ENCODE results near the gene SELENOS. TPM values are rescaled to one million over a fixed set of nuclear protein-coding genes. Genes with fewer than 3 reads are reported as not detected.
A peak's percentile ranks its signal among the peaks of the same experiment; 100 is the strongest.

SELENOS gene
- total and polyA plus RNA-seq, 9 of the 15 experiments (the other 6 are each of a cell fraction or from before 2014, with no cell fraction given), result 24.9 to 57.4 (median 47.9) TPM

- TF ChIP-seq, protein P1, sequence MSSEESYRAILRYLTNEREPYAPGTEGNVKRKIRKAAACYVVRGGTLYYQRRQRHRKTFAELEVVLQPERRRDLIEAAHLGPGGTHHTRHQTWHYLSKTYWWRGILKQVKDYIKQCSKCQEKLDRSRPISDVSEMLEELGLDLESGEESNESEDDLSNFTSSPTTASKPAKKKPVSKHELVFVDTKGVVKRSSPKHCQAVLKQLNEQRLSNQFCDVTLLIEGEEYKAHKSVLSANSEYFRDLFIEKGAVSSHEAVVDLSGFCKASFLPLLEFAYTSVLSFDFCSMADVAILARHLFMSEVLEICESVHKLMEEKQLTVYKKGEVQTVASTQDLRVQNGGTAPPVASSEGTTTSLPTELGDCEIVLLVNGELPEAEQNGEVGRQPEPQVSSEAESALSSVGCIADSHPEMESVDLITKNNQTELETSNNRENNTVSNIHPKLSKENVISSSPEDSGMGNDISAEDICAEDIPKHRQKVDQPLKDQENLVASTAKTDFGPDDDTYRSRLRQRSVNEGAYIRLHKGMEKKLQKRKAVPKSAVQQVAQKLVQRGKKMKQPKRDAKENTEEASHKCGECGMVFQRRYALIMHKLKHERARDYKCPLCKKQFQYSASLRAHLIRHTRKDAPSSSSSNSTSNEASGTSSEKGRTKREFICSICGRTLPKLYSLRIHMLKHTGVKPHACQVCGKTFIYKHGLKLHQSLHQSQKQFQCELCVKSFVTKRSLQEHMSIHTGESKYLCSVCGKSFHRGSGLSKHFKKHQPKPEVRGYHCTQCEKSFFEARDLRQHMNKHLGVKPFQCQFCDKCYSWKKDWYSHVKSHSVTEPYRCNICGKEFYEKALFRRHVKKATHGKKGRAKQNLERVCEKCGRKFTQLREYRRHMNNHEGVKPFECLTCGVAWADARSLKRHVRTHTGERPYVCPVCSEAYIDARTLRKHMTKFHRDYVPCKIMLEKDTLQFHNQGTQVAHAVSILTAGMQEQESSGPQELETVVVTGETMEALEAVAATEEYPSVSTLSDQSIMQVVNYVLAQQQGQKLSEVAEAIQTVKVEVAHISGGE (CRISPR knock-in tag; IDR thresholded peaks at IDR 0.05), result peak in 1 of 3 experiments; percentile 3; a peak in 1 of 6 replicates
- TF ChIP-seq NFYB (IDR thresholded peaks at IDR 0.05; ENCODE audit: extremely low read depth, insufficient read length), result peak; percentile 41
- TF ChIP-seq MCM5 (IDR thresholded peaks at IDR 0.05; ENCODE audit: low read depth), result no peak
- peak; percentile 98 for TF ChIP-seq MTA3 (IDR thresholded peaks at IDR 0.05; ENCODE audit: borderline replicate concordance)
- TF ChIP-seq, protein P2, sequence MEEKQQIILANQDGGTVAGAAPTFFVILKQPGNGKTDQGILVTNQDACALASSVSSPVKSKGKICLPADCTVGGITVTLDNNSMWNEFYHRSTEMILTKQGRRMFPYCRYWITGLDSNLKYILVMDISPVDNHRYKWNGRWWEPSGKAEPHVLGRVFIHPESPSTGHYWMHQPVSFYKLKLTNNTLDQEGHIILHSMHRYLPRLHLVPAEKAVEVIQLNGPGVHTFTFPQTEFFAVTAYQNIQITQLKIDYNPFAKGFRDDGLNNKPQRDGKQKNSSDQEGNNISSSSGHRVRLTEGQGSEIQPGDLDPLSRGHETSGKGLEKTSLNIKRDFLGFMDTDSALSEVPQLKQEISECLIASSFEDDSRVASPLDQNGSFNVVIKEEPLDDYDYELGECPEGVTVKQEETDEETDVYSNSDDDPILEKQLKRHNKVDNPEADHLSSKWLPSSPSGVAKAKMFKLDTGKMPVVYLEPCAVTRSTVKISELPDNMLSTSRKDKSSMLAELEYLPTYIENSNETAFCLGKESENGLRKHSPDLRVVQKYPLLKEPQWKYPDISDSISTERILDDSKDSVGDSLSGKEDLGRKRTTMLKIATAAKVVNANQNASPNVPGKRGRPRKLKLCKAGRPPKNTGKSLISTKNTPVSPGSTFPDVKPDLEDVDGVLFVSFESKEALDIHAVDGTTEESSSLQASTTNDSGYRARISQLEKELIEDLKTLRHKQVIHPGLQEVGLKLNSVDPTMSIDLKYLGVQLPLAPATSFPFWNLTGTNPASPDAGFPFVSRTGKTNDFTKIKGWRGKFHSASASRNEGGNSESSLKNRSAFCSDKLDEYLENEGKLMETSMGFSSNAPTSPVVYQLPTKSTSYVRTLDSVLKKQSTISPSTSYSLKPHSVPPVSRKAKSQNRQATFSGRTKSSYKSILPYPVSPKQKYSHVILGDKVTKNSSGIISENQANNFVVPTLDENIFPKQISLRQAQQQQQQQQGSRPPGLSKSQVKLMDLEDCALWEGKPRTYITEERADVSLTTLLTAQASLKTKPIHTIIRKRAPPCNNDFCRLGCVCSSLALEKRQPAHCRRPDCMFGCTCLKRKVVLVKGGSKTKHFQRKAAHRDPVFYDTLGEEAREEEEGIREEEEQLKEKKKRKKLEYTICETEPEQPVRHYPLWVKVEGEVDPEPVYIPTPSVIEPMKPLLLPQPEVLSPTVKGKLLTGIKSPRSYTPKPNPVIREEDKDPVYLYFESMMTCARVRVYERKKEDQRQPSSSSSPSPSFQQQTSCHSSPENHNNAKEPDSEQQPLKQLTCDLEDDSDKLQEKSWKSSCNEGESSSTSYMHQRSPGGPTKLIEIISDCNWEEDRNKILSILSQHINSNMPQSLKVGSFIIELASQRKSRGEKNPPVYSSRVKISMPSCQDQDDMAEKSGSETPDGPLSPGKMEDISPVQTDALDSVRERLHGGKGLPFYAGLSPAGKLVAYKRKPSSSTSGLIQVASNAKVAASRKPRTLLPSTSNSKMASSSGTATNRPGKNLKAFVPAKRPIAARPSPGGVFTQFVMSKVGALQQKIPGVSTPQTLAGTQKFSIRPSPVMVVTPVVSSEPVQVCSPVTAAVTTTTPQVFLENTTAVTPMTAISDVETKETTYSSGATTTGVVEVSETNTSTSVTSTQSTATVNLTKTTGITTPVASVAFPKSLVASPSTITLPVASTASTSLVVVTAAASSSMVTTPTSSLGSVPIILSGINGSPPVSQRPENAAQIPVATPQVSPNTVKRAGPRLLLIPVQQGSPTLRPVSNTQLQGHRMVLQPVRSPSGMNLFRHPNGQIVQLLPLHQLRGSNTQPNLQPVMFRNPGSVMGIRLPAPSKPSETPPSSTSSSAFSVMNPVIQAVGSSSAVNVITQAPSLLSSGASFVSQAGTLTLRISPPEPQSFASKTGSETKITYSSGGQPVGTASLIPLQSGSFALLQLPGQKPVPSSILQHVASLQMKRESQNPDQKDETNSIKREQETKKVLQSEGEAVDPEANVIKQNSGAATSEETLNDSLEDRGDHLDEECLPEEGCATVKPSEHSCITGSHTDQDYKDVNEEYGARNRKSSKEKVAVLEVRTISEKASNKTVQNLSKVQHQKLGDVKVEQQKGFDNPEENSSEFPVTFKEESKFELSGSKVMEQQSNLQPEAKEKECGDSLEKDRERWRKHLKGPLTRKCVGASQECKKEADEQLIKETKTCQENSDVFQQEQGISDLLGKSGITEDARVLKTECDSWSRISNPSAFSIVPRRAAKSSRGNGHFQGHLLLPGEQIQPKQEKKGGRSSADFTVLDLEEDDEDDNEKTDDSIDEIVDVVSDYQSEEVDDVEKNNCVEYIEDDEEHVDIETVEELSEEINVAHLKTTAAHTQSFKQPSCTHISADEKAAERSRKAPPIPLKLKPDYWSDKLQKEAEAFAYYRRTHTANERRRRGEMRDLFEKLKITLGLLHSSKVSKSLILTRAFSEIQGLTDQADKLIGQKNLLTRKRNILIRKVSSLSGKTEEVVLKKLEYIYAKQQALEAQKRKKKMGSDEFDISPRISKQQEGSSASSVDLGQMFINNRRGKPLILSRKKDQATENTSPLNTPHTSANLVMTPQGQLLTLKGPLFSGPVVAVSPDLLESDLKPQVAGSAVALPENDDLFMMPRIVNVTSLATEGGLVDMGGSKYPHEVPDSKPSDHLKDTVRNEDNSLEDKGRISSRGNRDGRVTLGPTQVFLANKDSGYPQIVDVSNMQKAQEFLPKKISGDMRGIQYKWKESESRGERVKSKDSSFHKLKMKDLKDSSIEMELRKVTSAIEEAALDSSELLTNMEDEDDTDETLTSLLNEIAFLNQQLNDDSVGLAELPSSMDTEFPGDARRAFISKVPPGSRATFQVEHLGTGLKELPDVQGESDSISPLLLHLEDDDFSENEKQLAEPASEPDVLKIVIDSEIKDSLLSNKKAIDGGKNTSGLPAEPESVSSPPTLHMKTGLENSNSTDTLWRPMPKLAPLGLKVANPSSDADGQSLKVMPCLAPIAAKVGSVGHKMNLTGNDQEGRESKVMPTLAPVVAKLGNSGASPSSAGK (IDR thresholded peaks at IDR 0.05), result peak; percentile 23; the same call in 1 of the 2 replicates
- TF ChIP-seq RBM25 (IDR thresholded peaks at IDR 0.05; ENCODE audit: low read depth, low read length, severe bottlenecking), result peak; percentile 63
- TF ChIP-seq MYC (IDR thresholded peaks at IDR 0.05; ENCODE audit: low read depth, low read length), result peak; percentile 70
- TF ChIP-seq MYC (CRISPR knock-in tag; IDR thresholded peaks at IDR 0.05; ENCODE audit: borderline replicate concordance, low read depth), result no peak
- peak; percentile 78 for TF ChIP-seq HMGN3 (IDR thresholded peaks at IDR 0.05; ENCODE audit: borderline replicate concordance, extremely low read depth, insufficient read length, low read depth, low read length)
- TF ChIP-seq GATA2 (CRISPR knock-in tag; IDR thresholded peaks at IDR 0.05), result no peak
Observed at GRCh38 chr15:101251830-101252820, 25.2 kb downstream of the SELENOS start, which contains the start of gene CHSY1 (continued).

Data from K562 (cell line).